HepG2 (cell line): Measurements from ENCODE around the gene PNLIPRP3. TPM values are rescaled to one million over a fixed set of nuclear protein-coding genes. Genes with fewer than 3 reads are reported as not detected.

Experiments
- ATAC-seq: fragments of 200-7000 bp; cut with Tn5 transposase; 3 replicates; pipeline ENCODE4 v1.9.1; 2020; ENCODE audit warnings: mild to moderate bottlenecking, moderate library complexity
- BruUV-seq: library from RNA; stranded (reverse); fragments of 400-500 nt; replicated peaks from 2 replicates; lab custom pipeline; 2021; lab: Mats Ljungman, UMichigan
- CTCF ChIA-PET: fragments of 300-600 bp; formaldehyde crosslinking; extraction: SDS; loops from one replicate; lab custom pipeline; 2021; ENCODE audit warnings: low total read pairs, inconsistent platforms, low intra/inter-chr PET ratio; lab: Yijun Ruan, JAX
- POLR2A ChIA-PET: fragments of 350-600 bp; sonication (Branson Sonifier 250); formaldehyde crosslinking; loops from one replicate; lab custom pipeline; 2020; ENCODE audit warnings: antibody characterized with exemption, inconsistent platforms; lab: Yijun Ruan, JAX
- DNase-seq: peaks from one replicate; pipeline ENCODE4 v3.0.0-alpha.2; 2015; ENCODE audit warnings: low spot score
- FAIRE-seq: peaks from 3 replicates; lab custom pipeline; 2011; peaks lifted over from hg19 to GRCh38; lab: Jason Lieb, UNC
- H2AFZ ChIP-seq: one replicate; pipeline ENCODE4 v1.6.1; 2011; ENCODE audit warnings: low read length, inconsistent platforms
- H3K27ac ChIP-seq: fragments of 300-600 bp; 3 replicates; pipeline ENCODE4 v1.8.0; 2011; ENCODE audit warnings: mixed run types, mild to moderate bottlenecking, mixed read lengths, low read length, inconsistent platforms; ENCODE audit not compliant: insufficient read depth; ENCODE audit errors: extremely low read length
- H3K27me3 ChIP-seq, 2 experiments: fragments of 200-600 bp in 1 of 2; 2 replicates in 1 of 2; 3 replicates in 1 of 2; pipeline versions ENCODE4 v1.6.0 to v1.8.0; 2011; ENCODE audit warnings: low read length in 2 of 2, mild to moderate bottlenecking in 2 of 2, moderate library complexity in 2 of 2, inconsistent platforms in 1 of 2; ENCODE audit not compliant: insufficient read depth in 2 of 2, control insufficient read depth in 1 of 2
- H3K36me3 ChIP-seq, 2 experiments: fragments of 200-600 bp in 1 of 2; replicated peaks in 1 of 2; 2 replicates in 1 of 2; 3 replicates in 1 of 2; pipeline versions ENCODE4 v1.5.1 to v1.8.0; 2011; ENCODE audit warnings: low read length in 2 of 2, inconsistent platforms in 1 of 2; ENCODE audit not compliant: insufficient read depth in 2 of 2, control insufficient read depth in 1 of 2
- H3K4me1 ChIP-seq: 2 replicates; pipeline ENCODE4 v1.5.1; 2012; ENCODE audit warnings: low read length, inconsistent platforms; ENCODE audit not compliant: insufficient read depth
- H3K4me2 ChIP-seq: 2 replicates; pipeline ENCODE4 v1.6.0; 2011; ENCODE audit warnings: low read depth, low read length, inconsistent platforms
- H3K4me3 ChIP-seq, 3 experiments: fragments of 200-600 bp in 1 of 3; sonication (generic), shearing (Covaris generic) in 1 of 3; replicated peaks in 1 of 3; 2 replicates each; pipeline ENCODE4 v1.5.1; 2011 to 2016; ENCODE audit warnings: low read length in 3 of 3, inconsistent platforms in 2 of 3, low read depth in 2 of 3, mild to moderate bottlenecking in 2 of 3, control low read depth in 1 of 3, mixed read lengths in 1 of 3; ENCODE audit not compliant: insufficient read depth in 1 of 3
- H3K79me2 ChIP-seq: one replicate; pipeline ENCODE4 v1.6.1; 2011; ENCODE audit warnings: low read length, inconsistent platforms; ENCODE audit not compliant: insufficient read depth
- H3K9ac ChIP-seq: 2 replicates; pipeline ENCODE4 v1.6.0; 2011; ENCODE audit warnings: mild to moderate bottlenecking, low read depth, low read length, inconsistent platforms; ENCODE audit not compliant: insufficient read depth
- H3K9me3 ChIP-seq: 2 replicates; pipeline ENCODE4 v1.5.1; 2012; ENCODE audit warnings: mild to moderate bottlenecking, low read length
- H4K20me1 ChIP-seq: 2 replicates; pipeline ENCODE4 v1.6.0; 2011; ENCODE audit warnings: inconsistent platforms, mild to moderate bottlenecking, low read length, moderate library complexity; ENCODE audit not compliant: insufficient read depth
- AKAP8 ChIP-seq: sonication (generic); formaldehyde crosslinking; IDR thresholded peaks from 2 replicates; pipeline ENCODE4 v1.5.1; 2020; ENCODE audit warnings: mild to moderate bottlenecking, missing genetic modification reagents
- CHCHD3 ChIP-seq: sonication (generic); formaldehyde crosslinking; IDR thresholded peaks from 2 replicates; pipeline ENCODE4 v1.8.0; 2022; ENCODE audit warnings: mild to moderate bottlenecking, missing genetic modification reagents, moderate library complexity
- E2F5 ChIP-seq: sonication (generic); formaldehyde crosslinking; conservative IDR thresholded peaks from 2 replicates; pipeline ENCODE4 v1.4.0; 2020; ENCODE audit warnings: missing genetic modification reagents
- GRHL1 ChIP-seq: sonication (generic); formaldehyde crosslinking; conservative IDR thresholded peaks from 2 replicates; pipeline ENCODE4 v1.8.0; 2022; ENCODE audit warnings: missing genetic modification reagents
- JDP2 ChIP-seq: sonication (generic); formaldehyde crosslinking; IDR thresholded peaks from 2 replicates; pipeline ENCODE4 v1.8.1; 2022; ENCODE audit warnings: missing genetic modification reagents, borderline replicate concordance
- MTF2 ChIP-seq: sonication (generic); formaldehyde crosslinking; IDR thresholded peaks from 2 replicates; pipeline ENCODE4 v1.5.0; 2020; ENCODE audit warnings: missing genetic modification reagents, borderline replicate concordance
- NFE2L2 ChIP-seq: fragments of 150-350 bp; IDR thresholded peaks from 2 replicates; pipeline ENCODE4 v1.6.1; 2014; ENCODE audit warnings: low read length
- NRL ChIP-seq: sonication (generic); formaldehyde crosslinking; IDR thresholded peaks from 2 replicates; pipeline ENCODE4 v1.5.0; 2020; ENCODE audit warnings: missing genetic modification reagents, mild to moderate bottlenecking, moderate library complexity, borderline replicate concordance
- RARG ChIP-seq: sonication (generic); formaldehyde crosslinking; IDR thresholded peaks from 2 replicates; pipeline ENCODE4 v1.4.0; 2020; ENCODE audit warnings: low read depth, mild to moderate bottlenecking, missing genetic modification reagents
- RFX3 ChIP-seq: IDR thresholded peaks from 2 replicates; pipeline ENCODE4 v1.6.1; 2016; ENCODE audit warnings: missing biosample characterization, missing genetic modification reagents
- RXRB ChIP-seq: IDR thresholded peaks from 2 replicates; pipeline ENCODE4 v1.6.1; 2016; ENCODE audit warnings: borderline replicate concordance, missing genetic modification reagents, missing compliant biosample characterization
- SP5 ChIP-seq: IDR thresholded peaks from 2 replicates; pipeline ENCODE4 v1.6.1; 2016; ENCODE audit warnings: low read depth, borderline replicate concordance
- SSRP1 ChIP-seq: IDR thresholded peaks from 2 replicates; pipeline ENCODE4 v1.6.1; 2016; ENCODE audit warnings: control low read depth
- TAF15 ChIP-seq: fragments of 200-400 bp; formaldehyde crosslinking; IDR thresholded peaks from one replicate; pipeline ENCODE4 v1.6.1; 2018; ENCODE audit warnings: mild to moderate bottlenecking, low read depth, low read length; ENCODE audit not compliant: poor library complexity, severe bottlenecking
- ZNF230 ChIP-seq: sonication (generic); formaldehyde crosslinking; IDR thresholded peaks from 2 replicates; pipeline ENCODE4 v1.4.0; 2020; ENCODE audit warnings: mild to moderate bottlenecking, missing genetic modification reagents
- ZNF616 ChIP-seq: sonication (generic); formaldehyde crosslinking; IDR thresholded peaks from 2 replicates; pipeline ENCODE4 v1.5.0; 2020; ENCODE audit warnings: low read depth, mild to moderate bottlenecking, missing genetic modification reagents
- WGBS: methylation state at CpG from one replicate; pipeline ENCODE4 v1.1.6; 2017; ENCODE audit warnings: low lambda C conversion rate; 5-methylcytosine and 5-hydroxymethylcytosine counted together
- in situ Hi-C: cut with HindIII; loops from 2 replicates; pipeline ENCODE4 v1.10.0; 2017; ENCODE audit warnings: low pct_unique_long_range_greater_than_20kb; ENCODE audit not compliant: extremely low pct_ligation_motif_present
- intact Hi-C: fragments of 100-400 bp; cut with micrococcal nuclease; formaldehyde crosslinking; loops from one replicate; pipeline ENCODE4 v1.10.0; 2022; ENCODE audit not compliant: unreplicated experiment
- polyA plus RNA-seq, 8 experiments: library from polyadenylated mRNA; depleted of rRNA in 3 of 8; stranded (reverse) in 7 of 8; unstranded in 1 of 8; fragments of >200 nt; fragmentation: Illumina TruSeq in 4 of 8; extraction: Trizol in 4 of 8; gene quantifications; 2 replicates each; pipeline versions ENCODE4 v1.2.1 to v1.2.3, GENCODE V29; 2011 to 2016; ENCODE audit warnings: low read depth in 4 of 8, missing spikeins in 1 of 8, mixed read lengths in 1 of 8; ENCODE audit not compliant: insufficient read depth in 1 of 8
- total RNA-seq, 5 experiments: library from RNA; depleted of rRNA; stranded (reverse); fragments of >200 nt; fragmentation: Illumina TruSeq; extraction: Trizol; gene quantifications; 2 replicates each; pipeline ENCODE4 v1.2.3, GENCODE V29; 2016; ENCODE audit warnings: low read depth in 1 of 5
- TF ChIP-seq, protein P1 (sequence below): sonication (generic); formaldehyde crosslinking; IDR thresholded peaks from 2 replicates; pipeline ENCODE4 v1.8.0; 2022; ENCODE audit warnings: mild to moderate bottlenecking, missing genetic modification reagents; ENCODE audit not compliant: insufficient replicate concordance
- TF ChIP-seq, protein P2 (sequence below): sonication (generic); formaldehyde crosslinking; conservative IDR thresholded peaks from 2 replicates; pipeline ENCODE4 v1.8.1; 2023; ENCODE audit warnings: missing genetic modification reagents

PNLIPRP3 gene
- total and polyA plus RNA-seq, 2 of the 13 experiments (the other 11 are each of a cell fraction or from before 2014, with no cell fraction given), result not detected

GRCh38 chr10:116451711-116452337 lies 24.2 kb downstream of the PNLIPRP3 start:
- no peak overlapping the region for H3K4me2 ChIP-seq
- TF ChIP-seq ZNF230 (no peak), ZNF616 (CRISPR knock-in tag) (no peak), MTF2 (no peak), E2F5 (CRISPR knock-in tag) (no peak), CHCHD3 (CRISPR knock-in tag) (no peak), TAF15 (no peak), GRHL1 (no peak), SP5 (CRISPR knock-in tag) (no peak), RXRB (CRISPR knock-in tag) (no peak), NRL (CRISPR knock-in tag) (no peak), AKAP8 (CRISPR knock-in tag) (no peak), RFX3 (CRISPR knock-in tag) (no peak), SSRP1 (CRISPR knock-in tag) (no peak), NFE2L2 (no peak), RARG (CRISPR knock-in tag) (no peak), JDP2 (CRISPR knock-in tag) (no peak)
- TF ChIP-seq, protein P1, sequence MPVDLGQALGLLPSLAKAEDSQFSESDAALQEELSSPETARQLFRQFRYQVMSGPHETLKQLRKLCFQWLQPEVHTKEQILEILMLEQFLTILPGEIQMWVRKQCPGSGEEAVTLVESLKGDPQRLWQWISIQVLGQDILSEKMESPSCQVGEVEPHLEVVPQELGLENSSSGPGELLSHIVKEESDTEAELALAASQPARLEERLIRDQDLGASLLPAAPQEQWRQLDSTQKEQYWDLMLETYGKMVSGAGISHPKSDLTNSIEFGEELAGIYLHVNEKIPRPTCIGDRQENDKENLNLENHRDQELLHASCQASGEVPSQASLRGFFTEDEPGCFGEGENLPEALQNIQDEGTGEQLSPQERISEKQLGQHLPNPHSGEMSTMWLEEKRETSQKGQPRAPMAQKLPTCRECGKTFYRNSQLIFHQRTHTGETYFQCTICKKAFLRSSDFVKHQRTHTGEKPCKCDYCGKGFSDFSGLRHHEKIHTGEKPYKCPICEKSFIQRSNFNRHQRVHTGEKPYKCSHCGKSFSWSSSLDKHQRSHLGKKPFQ, result no peak
- TF ChIP-seq, protein P2, sequence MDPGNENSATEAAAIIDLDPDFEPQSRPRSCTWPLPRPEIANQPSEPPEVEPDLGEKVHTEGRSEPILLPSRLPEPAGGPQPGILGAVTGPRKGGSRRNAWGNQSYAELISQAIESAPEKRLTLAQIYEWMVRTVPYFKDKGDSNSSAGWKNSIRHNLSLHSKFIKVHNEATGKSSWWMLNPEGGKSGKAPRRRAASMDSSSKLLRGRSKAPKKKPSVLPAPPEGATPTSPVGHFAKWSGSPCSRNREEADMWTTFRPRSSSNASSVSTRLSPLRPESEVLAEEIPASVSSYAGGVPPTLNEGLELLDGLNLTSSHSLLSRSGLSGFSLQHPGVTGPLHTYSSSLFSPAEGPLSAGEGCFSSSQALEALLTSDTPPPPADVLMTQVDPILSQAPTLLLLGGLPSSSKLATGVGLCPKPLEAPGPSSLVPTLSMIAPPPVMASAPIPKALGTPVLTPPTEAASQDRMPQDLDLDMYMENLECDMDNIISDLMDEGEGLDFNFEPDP (CRISPR knock-in tag), result no peak
- in situ Hi-C loops (no loop called here), intact Hi-C loops (no loop called here)
- no peaks in the 10 kb centered on the region; a peak in 2 of 5 replicates for H3K27me3 ChIP-seq
- no peak overlapping the region for H3K4me3 ChIP-seq
- FAIRE-seq (no peak), DNase-seq (no peak), ATAC-seq (no peak)
- H2AFZ ChIP-seq, result no peak overlapping the region
- CTCF ChIA-PET, result no interaction called here
- BruUV-seq, result no TSS peak
- H3K9me3 ChIP-seq, result no peaks in the 10 kb centered on the region
- POLR2A ChIA-PET, result no interaction called here
- H3K27ac ChIP-seq, result no peak overlapping the region
- no peaks in the 10 kb centered on the region for H4K20me1 ChIP-seq
- WGBS, result 23% methylated on average over 1 of the region's 1 CpG
- no peak overlapping the region for H3K9ac ChIP-seq
- no peaks in the 10 kb centered on the region for H3K4me1 ChIP-seq
- no peaks in the 10 kb centered on the region for H3K36me3 ChIP-seq
- H3K79me2 ChIP-seq, result no peaks in the 10 kb centered on the region
